ENCODE results near the gene GJC1. TPM values are rescaled to one million over a fixed set of nuclear protein-coding genes. Genes with fewer than 3 reads are reported as not detected.

The GJC1 gene
- total RNA-seq, 1 experiment from 2014 or later = 119 TPM

GRCh38 chr17:44844390-44844830 lies 14.3 kb upstream of the GJC1 start:
- Histone ChIP-seq H2BK5ac (ENCODE audit: insufficient read length, low read length) (no peak overlapping the region), H2BK12ac (ENCODE audit: insufficient read length, low read depth, low read length) (no peak overlapping the region), H2AFZ (ENCODE audit: low read length) (no peak overlapping the region), H4K8ac (replicated peaks; ENCODE audit: insufficient read length, low read depth, low read length) (no peak overlapping the region), H3K56ac (ENCODE audit: insufficient read length, low read depth, low read length) (no peak overlapping the region), H3K23me2 (ENCODE audit: insufficient read length, low read depth, low read length, poor library complexity, severe bottlenecking) (no peaks in the 10 kb centered on the region), H2BK15ac (ENCODE audit: low read depth, low read length) (no peak overlapping the region), H3K4me1 (ENCODE audit: insufficient read depth, low read length) (peaks cover 15% of the 10 kb centered on the region; the same call in 1 of the 2 replicates), H3K79me2 (ENCODE audit: insufficient read depth, low read length) (no peaks in the 10 kb centered on the region), H2BK20ac (ENCODE audit: low read depth, low read length, poor library complexity, severe bottlenecking) (no peak overlapping the region), H3K27me3 (ENCODE audit: insufficient read depth, low read length) (no peaks in the 10 kb centered on the region), H3K14ac (ENCODE audit: insufficient read depth, low read length) (no peak overlapping the region), H3K4ac (ENCODE audit: low read depth, low read length) (no peak overlapping the region), H3T11ph (ENCODE audit: low read length) (no peak overlapping the region), H3K18ac (ENCODE audit: insufficient read length, low read depth, low read length) (no peak overlapping the region), H4K20me1 (ENCODE audit: control insufficient read depth, insufficient read depth, insufficient read length) (no peaks in the 10 kb centered on the region), H3K23ac (ENCODE audit: insufficient read length, low read depth, low read length) (no peak overlapping the region), H3K9ac (ENCODE audit: extremely low read depth, insufficient read length, low read length) (no peak overlapping the region), H2BK120ac (ENCODE audit: low read depth, low read length, poor library complexity, severe bottlenecking) (no peak overlapping the region), H4K5ac (ENCODE audit: insufficient read length, low read depth, low read length) (no peak overlapping the region), H3K79me1 (ENCODE audit: insufficient read depth, low read depth, low read length, poor library complexity, severe bottlenecking) (no peaks in the 10 kb centered on the region), H3K4me2 (ENCODE audit: insufficient read depth, insufficient read length, low read length) (no peak overlapping the region), H2AK5ac (ENCODE audit: insufficient read length, low read length) (no peak overlapping the region), H4K91ac (ENCODE audit: insufficient read length, low read depth, low read length) (no peak overlapping the region), H3K27ac (ENCODE audit: insufficient read length, low read depth, low read length) (no peak overlapping the region), H3K9me3 (ENCODE audit: control insufficient read depth, low read depth, low read length) (no peaks in the 10 kb centered on the region)
- H3K27ac Mint-ChIP-seq = peak overlapping the region in 2 of 3 experiments; percentile 18 to 62; a peak in 3 of 7 replicates
- 0 out of 5 replicates have a peak overlapping the region, but pooled peaks of 1 of the 2 experiments have one; percentile 29 for H3K4me3 Mint-ChIP-seq
- no peak for DNase-seq
- no peaks in the 10 kb centered on the region for H3K9me3 Mint-ChIP-seq
- peaks cover 0 to 4% (median 0%) of the 10 kb centered on the region in 3 experiments; a peak in 2 of 7 replicates for H3K36me3 Mint-ChIP-seq (ENCODE audit: insufficient read depth in 1 of 3, low read depth in 3 of 3)
- H3K27me3 Mint-ChIP-seq (ENCODE audit: low read depth) = peaks cover 4% of the 10 kb centered on the region; the same call in 1 of the 2 replicates
- peaks cover 29 to 39% of the 10 kb centered on the region in 2 experiments for H3K4me1 Mint-ChIP-seq
- no CpG with 5 or more reads among the region's 1 CpG for WGBS (ENCODE audit: extremely low coverage, insufficient read length, low lambda C conversion rate)
- TF ChIP-seq, protein P1, sequence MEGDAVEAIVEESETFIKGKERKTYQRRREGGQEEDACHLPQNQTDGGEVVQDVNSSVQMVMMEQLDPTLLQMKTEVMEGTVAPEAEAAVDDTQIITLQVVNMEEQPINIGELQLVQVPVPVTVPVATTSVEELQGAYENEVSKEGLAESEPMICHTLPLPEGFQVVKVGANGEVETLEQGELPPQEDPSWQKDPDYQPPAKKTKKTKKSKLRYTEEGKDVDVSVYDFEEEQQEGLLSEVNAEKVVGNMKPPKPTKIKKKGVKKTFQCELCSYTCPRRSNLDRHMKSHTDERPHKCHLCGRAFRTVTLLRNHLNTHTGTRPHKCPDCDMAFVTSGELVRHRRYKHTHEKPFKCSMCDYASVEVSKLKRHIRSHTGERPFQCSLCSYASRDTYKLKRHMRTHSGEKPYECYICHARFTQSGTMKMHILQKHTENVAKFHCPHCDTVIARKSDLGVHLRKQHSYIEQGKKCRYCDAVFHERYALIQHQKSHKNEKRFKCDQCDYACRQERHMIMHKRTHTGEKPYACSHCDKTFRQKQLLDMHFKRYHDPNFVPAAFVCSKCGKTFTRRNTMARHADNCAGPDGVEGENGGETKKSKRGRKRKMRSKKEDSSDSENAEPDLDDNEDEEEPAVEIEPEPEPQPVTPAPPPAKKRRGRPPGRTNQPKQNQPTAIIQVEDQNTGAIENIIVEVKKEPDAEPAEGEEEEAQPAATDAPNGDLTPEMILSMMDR (conservative IDR thresholded peaks at IDR 0.05) = peak; percentile 33; the same call in 2 of the 3 replicates
